ENCODE results near the gene DPP6. TPM values are rescaled to one million over a fixed set of nuclear protein-coding genes. Genes with fewer than 3 reads are reported as not detected.

DPP6 gene
- total and polyA plus RNA-seq, 2 of the 8 experiments (the other 6 are each of a cell fraction or from before 2014, with no cell fraction given) = 4.7 to 6.8 TPM

DNA sequence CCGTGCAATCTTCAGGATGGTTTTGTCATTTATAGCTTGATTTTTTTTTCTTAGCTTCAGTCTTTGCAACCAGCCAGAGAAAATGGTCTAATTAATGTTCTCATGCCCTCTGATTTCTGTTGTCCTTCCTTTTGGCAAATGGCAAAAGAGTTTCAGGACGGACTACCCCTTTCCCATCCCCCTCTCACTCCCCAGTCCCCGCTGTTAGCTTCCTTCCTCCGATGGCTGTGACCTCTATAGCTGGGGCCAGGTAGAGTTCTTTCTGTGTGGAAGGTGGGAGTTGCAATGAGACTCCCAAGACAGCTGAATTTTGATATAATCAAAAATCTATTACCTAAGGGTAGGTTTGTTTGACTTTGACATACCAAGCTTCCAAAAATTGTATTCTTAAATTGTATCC lies 588.7 kb downstream of the DPP6 start:
- H3K4me1 ChIP-seq (replicated peaks in 1 of 4; ENCODE audit: control insufficient read depth in 3 of 4, insufficient read depth in 4 of 4, low read length in 3 of 4) = no peaks in the 10 kb centered on the region
- 72% methylated on average over 3 of the region's 4 CpGs; no CpG with 5 or more reads in 1 of the 2 experiments for WGBS, 2 experiments (ENCODE audit: extremely low coverage in 1 of 2, insufficient coverage in 1 of 2, insufficient read length in 1 of 2, insufficient replicate concordance in 2 of 2, low coverage in 1 of 2, low lambda C conversion rate in 2 of 2, missing lambda C conversion rate in 1 of 2)
- H3K27ac ChIP-seq (ENCODE audit: low read depth, low read length) = no peak overlapping the region
- no peak overlapping the region for H4K8ac ChIP-seq (ENCODE audit: extremely low read depth, insufficient read depth, low read length)
- no peaks in the 10 kb centered on the region for H3K23me2 ChIP-seq (ENCODE audit: low read depth, low read length)
- H3K56ac ChIP-seq (replicated peaks; ENCODE audit: insufficient read length, low read depth, low read length) = no peak overlapping the region
- H2BK5ac ChIP-seq (ENCODE audit: low read depth, low read length) = no peak overlapping the region
- no peak overlapping the region for H4K91ac ChIP-seq (replicated peaks; ENCODE audit: insufficient read length, low read length)
- no peak overlapping the region for H3K23ac ChIP-seq (ENCODE audit: insufficient read length)
- H3K4ac ChIP-seq (replicated peaks; ENCODE audit: insufficient read length, low read depth, low read length) = no peak overlapping the region
- no peaks in the 10 kb centered on the region for H3K79me2 ChIP-seq (ENCODE audit: control insufficient read depth in 1 of 2, insufficient read depth in 2 of 2, low read length in 2 of 2)
- no peak overlapping the region for H2BK15ac ChIP-seq (ENCODE audit: low read length)
- POLR2A ChIA-PET (ENCODE audit: partially characterized antibody) = interaction anchor here (0.9 kb wide), 1 partner anchor 106 kb away, joined by 3 read pairs; no protein-coding TSS in a partner anchor
- no peak overlapping the region for H3K9ac ChIP-seq (replicated peaks in 1 of 4; ENCODE audit: extremely low read depth in 1 of 4, low read depth in 3 of 4, low read length in 3 of 4)
- H4K20me1 ChIP-seq (replicated peaks in 1 of 2; ENCODE audit: control insufficient read depth in 1 of 2, insufficient read depth in 2 of 2, low read length in 2 of 2) = no peaks in the 10 kb centered on the region
- no peak overlapping the region for H3K4me3 ChIP-seq (ENCODE audit: extremely low read depth in 1 of 4, insufficient read depth in 2 of 4, low read depth in 3 of 4, low read length in 4 of 4)
- DNase-seq (ENCODE audit: low read depth in 1 of 2, low spot score in 2 of 2) = no peak
- H2BK20ac ChIP-seq (ENCODE audit: low read length) = no peak overlapping the region
- no peak overlapping the region for H4K5ac ChIP-seq (ENCODE audit: insufficient read length, low read depth, low read length)
- H3K36me3 ChIP-seq (ENCODE audit: control insufficient read depth in 2 of 4, insufficient read depth in 4 of 4, low read length in 3 of 4) = no peaks in the 10 kb centered on the region
- H2AK5ac ChIP-seq (ENCODE audit: low read depth, low read length) = no peak overlapping the region
- H3K14ac ChIP-seq (ENCODE audit: insufficient read length) = no peak overlapping the region
- H2BK120ac ChIP-seq (replicated peaks; ENCODE audit: low read depth, low read length) = no peak overlapping the region
- CTCF ChIA-PET (ENCODE audit: partially characterized antibody) = interaction anchor here (0.8 to 3.1 kb wide), 34 partner anchors 10 to 522 kb away, joined by 3 to 31 read pairs (median 4); no protein-coding TSS in a partner anchor
- no peak overlapping the region for H2AFZ ChIP-seq (ENCODE audit: low read length)
- H3K79me1 ChIP-seq (ENCODE audit: low read depth, low read length) = no peaks in the 10 kb centered on the region
- H2BK12ac ChIP-seq (ENCODE audit: low read depth, low read length) = no peak overlapping the region
- H3K18ac ChIP-seq (ENCODE audit: extremely low read depth, low read length) = no peak overlapping the region
- H3K9me3 ChIP-seq (ENCODE audit: insufficient read depth in 2 of 2, low read depth in 1 of 2, low read length in 1 of 2) = no peaks in the 10 kb centered on the region
- no peak for FAIRE-seq
- no peaks in the 10 kb centered on the region for H3K27me3 ChIP-seq (replicated peaks in 1 of 4; ENCODE audit: control insufficient read depth in 3 of 4, extremely low read depth in 1 of 4, insufficient read depth in 3 of 4, low read length in 3 of 4)
- H3K4me2 ChIP-seq (ENCODE audit: insufficient read depth in 1 of 2, low read depth in 2 of 2, low read length in 2 of 2) = no peak overlapping the region
- TF ChIP-seq SAP30 (IDR thresholded peaks at IDR 0.05; ENCODE audit: insufficient read depth, insufficient replicate concordance, low read length) (no peak), YY1 (IDR thresholded peaks at IDR 0.05; ENCODE audit: low read depth, low read length) (no peak), TEAD4 (IDR thresholded peaks at IDR 0.05; ENCODE audit: low read depth, low read length) (no peak), SRF (IDR thresholded peaks at IDR 0.05; ENCODE audit: low read depth, low read length) (no peak), GABPA (IDR thresholded peaks at IDR 0.05; ENCODE audit: borderline replicate concordance, insufficient read depth, low read length) (no peak), CTBP2 (IDR thresholded peaks at IDR 0.05; ENCODE audit: borderline replicate concordance, insufficient read depth, insufficient read length, low read length) (no peak), KDM5A (IDR thresholded peaks at IDR 0.05; ENCODE audit: low read length) (no peak), BRCA1 (IDR thresholded peaks at IDR 0.05; ENCODE audit: low read depth, low read length) (no peak), ASH2L (IDR thresholded peaks at IDR 0.05; ENCODE audit: low read length) (no peak), CEBPB (IDR thresholded peaks at IDR 0.05; ENCODE audit: low read depth, low read length) (no peak)
- TF ChIP-seq, protein P1, sequence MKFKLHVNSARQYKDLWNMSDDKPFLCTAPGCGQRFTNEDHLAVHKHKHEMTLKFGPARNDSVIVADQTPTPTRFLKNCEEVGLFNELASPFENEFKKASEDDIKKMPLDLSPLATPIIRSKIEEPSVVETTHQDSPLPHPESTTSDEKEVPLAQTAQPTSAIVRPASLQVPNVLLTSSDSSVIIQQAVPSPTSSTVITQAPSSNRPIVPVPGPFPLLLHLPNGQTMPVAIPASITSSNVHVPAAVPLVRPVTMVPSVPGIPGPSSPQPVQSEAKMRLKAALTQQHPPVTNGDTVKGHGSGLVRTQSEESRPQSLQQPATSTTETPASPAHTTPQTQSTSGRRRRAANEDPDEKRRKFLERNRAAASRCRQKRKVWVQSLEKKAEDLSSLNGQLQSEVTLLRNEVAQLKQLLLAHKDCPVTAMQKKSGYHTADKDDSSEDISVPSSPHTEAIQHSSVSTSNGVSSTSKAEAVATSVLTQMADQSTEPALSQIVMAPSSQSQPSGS (IDR thresholded peaks at IDR 0.05; ENCODE audit: low read length) = no peak
- TF ChIP-seq, protein P2, sequence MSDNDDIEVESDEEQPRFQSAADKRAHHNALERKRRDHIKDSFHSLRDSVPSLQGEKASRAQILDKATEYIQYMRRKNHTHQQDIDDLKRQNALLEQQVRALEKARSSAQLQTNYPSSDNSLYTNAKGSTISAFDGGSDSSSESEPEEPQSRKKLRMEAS (IDR thresholded peaks at IDR 0.05) = no peak
